ENCODE results near the gene KXD1.

GRCh38 chr19:18510216-18510615, 47.5 kb upstream of the KXD1 start:
- TF ChIP-seq POLR2A (IDR thresholded peaks at IDR 0.05) = no peak
- no peak for TF ChIP-seq CTCF (IDR thresholded peaks at IDR 0.05)
